ENCODE data around the gene GALE.

DNA sequence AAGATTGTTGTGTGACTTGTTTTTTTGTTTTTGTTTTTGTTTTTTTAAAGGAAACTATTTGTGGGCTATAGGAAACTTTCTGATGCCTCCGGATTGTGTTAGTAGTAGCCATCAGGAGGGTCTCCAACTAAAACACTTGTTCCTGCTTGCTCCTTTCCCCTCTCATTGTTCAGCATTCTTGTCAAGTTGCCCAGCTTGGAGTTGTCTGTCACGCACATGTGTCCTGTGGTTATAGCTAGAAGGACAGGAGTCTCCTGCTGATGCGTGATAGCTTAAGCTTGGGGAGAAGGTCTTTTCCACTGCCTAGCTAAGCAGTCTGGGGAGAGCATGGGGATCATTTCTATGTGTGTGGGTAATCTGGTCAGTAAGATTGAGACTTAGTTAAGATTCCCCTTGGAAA, 12.9 kb downstream of the GALE start:
- TF ChIP-seq, protein P1, sequence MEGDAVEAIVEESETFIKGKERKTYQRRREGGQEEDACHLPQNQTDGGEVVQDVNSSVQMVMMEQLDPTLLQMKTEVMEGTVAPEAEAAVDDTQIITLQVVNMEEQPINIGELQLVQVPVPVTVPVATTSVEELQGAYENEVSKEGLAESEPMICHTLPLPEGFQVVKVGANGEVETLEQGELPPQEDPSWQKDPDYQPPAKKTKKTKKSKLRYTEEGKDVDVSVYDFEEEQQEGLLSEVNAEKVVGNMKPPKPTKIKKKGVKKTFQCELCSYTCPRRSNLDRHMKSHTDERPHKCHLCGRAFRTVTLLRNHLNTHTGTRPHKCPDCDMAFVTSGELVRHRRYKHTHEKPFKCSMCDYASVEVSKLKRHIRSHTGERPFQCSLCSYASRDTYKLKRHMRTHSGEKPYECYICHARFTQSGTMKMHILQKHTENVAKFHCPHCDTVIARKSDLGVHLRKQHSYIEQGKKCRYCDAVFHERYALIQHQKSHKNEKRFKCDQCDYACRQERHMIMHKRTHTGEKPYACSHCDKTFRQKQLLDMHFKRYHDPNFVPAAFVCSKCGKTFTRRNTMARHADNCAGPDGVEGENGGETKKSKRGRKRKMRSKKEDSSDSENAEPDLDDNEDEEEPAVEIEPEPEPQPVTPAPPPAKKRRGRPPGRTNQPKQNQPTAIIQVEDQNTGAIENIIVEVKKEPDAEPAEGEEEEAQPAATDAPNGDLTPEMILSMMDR (optimal IDR thresholded peaks at IDR 0.05 in 1 of 3, IDR thresholded peaks at IDR 0.05 in 1 of 3, conservative IDR thresholded peaks at IDR 0.05 in 1 of 3; ENCODE audit: extremely low read depth in 1 of 3, insufficient read depth in 2 of 3, low read length in 3 of 3): no peak
- TF ChIP-seq EZH2 (IDR thresholded peaks at IDR 0.05; ENCODE audit: low read length): no peak

Data from keratinocyte (primary cell).